Heart left ventricle (tissue), 13 donors: ENCODE results near the gene RALGAPA2.

Experiments used
- CTCF ChIP-seq, 12 donors: fragments of 200-600 bp; sonication (generic) in 4 of 12; IDR thresholded peaks; one replicate each; pipeline versions ENCODE4 v1.5.0 to v1.8.0; 2018 to 2022; ENCODE audit warnings: antibody characterized with exemption in 12 of 12, mild to moderate bottlenecking in 5 of 12
- POLR2A ChIP-seq, 2 donors: fragments of 450-650 bp; IDR thresholded peaks; one replicate each; pipeline ENCODE4 v1.6.1; 2017; ENCODE audit warnings: antibody characterized with exemption in 2 of 2, mild to moderate bottlenecking in 2 of 2, moderate library complexity in 2 of 2
- donor health status: ischemic (EF 13 %, LVEDD 7.1; RV severe dilation, severe dysfunction).
- donor health status: DM: no; HTN: yes; CAD: no.
- donor health status: DM: no; HTN: no; CAD: no.
- donor health status: ischemic (EF 25% LVEDD 6.9; RV normal size, moderate dysfunction).
- donor health status: ischemic (EF 25% LVEDD 5.7; RV mildly dilated, moderate dysfunction).
- donor health status: ischemic (EF 35%, LVEDD 5.7; RV mildly dilated, moderate dysfunction).
- donor health status: nonischemic (EF 11% LVEDD 7.7; RV severe dilation, severe dysfunction).
- donor health status: DM: yes; HTN: yes; CAD: no.
- donor health status: PGD.
- donor health status: ischemic (EF 29% LVEDD 5.4; RV normal size, mild dysfunction).
- donor health status: nonischemic (EF 23%, LVEDD 6.1; RV moderate dilation, normal function).

- TF ChIP-seq CTCF (IDR thresholded peaks at IDR 0.05) (no peak), POLR2A (IDR thresholded peaks at IDR 0.05) (no peak)
These were observed 62.5 kb downstream of the RALGAPA2 start for GRCh38 chr20:20649945-20650344.
